GM19452 (cell line): Measurements from ENCODE around the gene GZMA.
"Not testable (repeated sequence)": the region's sequence is repeated elsewhere in the genome, so short reads cannot be mapped to it uniquely, and the experiment has no call there.

ENCODE experiments used
- ATAC-seq: cut with Tn5 transposase; IDR thresholded peaks from one replicate; pipeline ENCODE4 v1.9.1; 2021; ENCODE audit not compliant: unreplicated experiment

The GZMA gene

GRCh38 chr5:55102348-55102747 is at the start of gene GZMA:
Gene GZMA, plus strand, starts transcription at chr5:55102646. Its CDS starts 37 bp downstream, at chr5:55102683.
- no peak for ATAC-seq

- ATAC-seq: no peak
Observed at GRCh38 chr5:55055183-55055582, 47.3 kb upstream of the GZMA start.

- ATAC-seq: peak; percentile 55
Observed at GRCh38 chr5:55062039-55062779, 40.2 kb upstream of the GZMA start.

- ATAC-seq: no peak
Observed at GRCh38 chr5:55063220-55063863, 39.1 kb upstream of the GZMA start.

GRCh38 chr5:55063899-55064298 is 38.5 kb upstream of the GZMA start:
- no peak for ATAC-seq

- no peak for ATAC-seq
Observed at GRCh38 chr5:55064523-55064922, 37.9 kb upstream of the GZMA start.

GRCh38 chr5:55066277-55066676 is 36.2 kb upstream of the GZMA start:
- ATAC-seq: no peak

GRCh38 chr5:55070968-55071367 is 31.5 kb upstream of the GZMA start:
- no peak for ATAC-seq

- ATAC-seq: no peak
Observed at GRCh38 chr5:55071413-55071812, 31.0 kb upstream of the GZMA start.

GRCh38 chr5:55072666-55073065 is 29.8 kb upstream of the GZMA start:
- ATAC-seq: no peak

- ATAC-seq: no peak
Observed at GRCh38 chr5:55073211-55073610, 29.2 kb upstream of the GZMA start.

- no peak for ATAC-seq
Observed at GRCh38 chr5:55081541-55081940, 20.9 kb upstream of the GZMA start.

- ATAC-seq: not testable (repeated sequence)
Observed at GRCh38 chr5:55089301-55089700, 13.1 kb upstream of the GZMA start.

- ATAC-seq: not testable (repeated sequence)
Observed at GRCh38 chr5:55091011-55091410, 11.4 kb upstream of the GZMA start.

GRCh38 chr5:55096182-55096581 is 6.3 kb upstream of the GZMA start:
- ATAC-seq: no peak

- no peak for ATAC-seq
Observed at GRCh38 chr5:55096861-55097260, 5.6 kb upstream of the GZMA start.

- ATAC-seq: not testable (repeated sequence)
Observed at GRCh38 chr5:55101148-55101547, 1.3 kb upstream of the GZMA start.

GRCh38 chr5:55101556-55102276 is 730 bp upstream of the GZMA start:
- ATAC-seq: no peak

GRCh38 chr5:55104036-55104772 is 1.8 kb downstream of the GZMA start:
- no peak for ATAC-seq

- no peak for ATAC-seq
Observed at GRCh38 chr5:55104946-55105701, 2.7 kb downstream of the GZMA start.

GRCh38 chr5:55105976-55106375 is 3.5 kb downstream of the GZMA start:
- not testable (repeated sequence) for ATAC-seq
